Measurements from ENCODE around the gene C6orf136.

GRCh38 chr6:30597315-30598144, 49.4 kb upstream of the C6orf136 start:
- TF ChIP-seq RAD21 (IDR thresholded peaks at IDR 0.05; ENCODE audit: low read depth) (peak; percentile 62), CTCF (IDR thresholded peaks at IDR 0.05 in 2 of 3, conservative IDR thresholded peaks at IDR 0.05 in 1 of 3; ENCODE audit: borderline replicate concordance in 1 of 3, insufficient read depth in 1 of 3, low read depth in 2 of 3, low read length in 2 of 3) (peak; percentile 68 to 80 (median 77))
